Panc1 (cell line): ENCODE data around the gene MAST4.

ENCODE experiments used
- POLR2AphosphoS5 ChIP-seq: IDR thresholded peaks from 2 replicates; pipeline ENCODE4 v1.6.1; 2012; ENCODE audit warnings: mild to moderate bottlenecking, low read depth, low read length, moderate library complexity
- SIN3A ChIP-seq: IDR thresholded peaks from 2 replicates; pipeline ENCODE4 v1.6.1; 2012; ENCODE audit warnings: low read depth, mild to moderate bottlenecking, low read length, moderate library complexity, borderline replicate concordance; ENCODE audit not compliant: insufficient read depth
- TF ChIP-seq, protein P1 (sequence below), 2 experiments: IDR thresholded peaks; 2 replicates each; pipeline ENCODE4 v1.6.1; 2011 to 2012; ENCODE audit warnings: low read depth in 2 of 2, control low read depth in 1 of 2, low read length in 1 of 2, mild to moderate bottlenecking in 1 of 2, moderate library complexity in 1 of 2; ENCODE audit not compliant: insufficient read depth in 1 of 2
- TF ChIP-seq, protein P2 (sequence below): fragments of 450-650 bp; IDR thresholded peaks from 2 replicates; pipeline ENCODE4 v1.5.1; 2017; ENCODE audit warnings: mild to moderate bottlenecking

DNA sequence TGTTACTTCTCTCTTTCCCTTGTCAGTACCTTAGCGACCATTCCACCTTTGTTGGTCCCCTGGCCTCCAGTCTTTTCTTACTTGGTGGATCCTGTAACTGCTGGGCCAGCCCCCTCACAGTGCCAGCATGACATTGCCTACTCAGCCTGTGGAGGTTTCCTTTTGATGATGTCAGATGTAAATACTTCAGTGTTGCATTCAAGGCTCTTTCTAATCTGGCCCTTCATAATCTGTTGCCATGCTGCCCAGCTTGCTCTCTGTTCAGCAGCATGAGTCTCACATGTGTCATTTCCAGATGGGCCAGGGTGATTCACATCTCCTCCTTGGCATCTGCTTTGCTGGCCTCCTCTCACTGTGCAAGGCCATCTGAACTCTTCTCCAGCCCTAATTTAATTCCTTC lies 57.1 kb downstream of the MAST4 start:
- TF ChIP-seq, protein P1, sequence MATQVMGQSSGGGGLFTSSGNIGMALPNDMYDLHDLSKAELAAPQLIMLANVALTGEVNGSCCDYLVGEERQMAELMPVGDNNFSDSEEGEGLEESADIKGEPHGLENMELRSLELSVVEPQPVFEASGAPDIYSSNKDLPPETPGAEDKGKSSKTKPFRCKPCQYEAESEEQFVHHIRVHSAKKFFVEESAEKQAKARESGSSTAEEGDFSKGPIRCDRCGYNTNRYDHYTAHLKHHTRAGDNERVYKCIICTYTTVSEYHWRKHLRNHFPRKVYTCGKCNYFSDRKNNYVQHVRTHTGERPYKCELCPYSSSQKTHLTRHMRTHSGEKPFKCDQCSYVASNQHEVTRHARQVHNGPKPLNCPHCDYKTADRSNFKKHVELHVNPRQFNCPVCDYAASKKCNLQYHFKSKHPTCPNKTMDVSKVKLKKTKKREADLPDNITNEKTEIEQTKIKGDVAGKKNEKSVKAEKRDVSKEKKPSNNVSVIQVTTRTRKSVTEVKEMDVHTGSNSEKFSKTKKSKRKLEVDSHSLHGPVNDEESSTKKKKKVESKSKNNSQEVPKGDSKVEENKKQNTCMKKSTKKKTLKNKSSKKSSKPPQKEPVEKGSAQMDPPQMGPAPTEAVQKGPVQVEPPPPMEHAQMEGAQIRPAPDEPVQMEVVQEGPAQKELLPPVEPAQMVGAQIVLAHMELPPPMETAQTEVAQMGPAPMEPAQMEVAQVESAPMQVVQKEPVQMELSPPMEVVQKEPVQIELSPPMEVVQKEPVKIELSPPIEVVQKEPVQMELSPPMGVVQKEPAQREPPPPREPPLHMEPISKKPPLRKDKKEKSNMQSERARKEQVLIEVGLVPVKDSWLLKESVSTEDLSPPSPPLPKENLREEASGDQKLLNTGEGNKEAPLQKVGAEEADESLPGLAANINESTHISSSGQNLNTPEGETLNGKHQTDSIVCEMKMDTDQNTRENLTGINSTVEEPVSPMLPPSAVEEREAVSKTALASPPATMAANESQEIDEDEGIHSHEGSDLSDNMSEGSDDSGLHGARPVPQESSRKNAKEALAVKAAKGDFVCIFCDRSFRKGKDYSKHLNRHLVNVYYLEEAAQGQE (IDR thresholded peaks at IDR 0.05; ENCODE audit: insufficient read depth in 1 of 2, low read depth in 2 of 2, low read length in 1 of 2), result no peak
- TF ChIP-seq, protein P2, sequence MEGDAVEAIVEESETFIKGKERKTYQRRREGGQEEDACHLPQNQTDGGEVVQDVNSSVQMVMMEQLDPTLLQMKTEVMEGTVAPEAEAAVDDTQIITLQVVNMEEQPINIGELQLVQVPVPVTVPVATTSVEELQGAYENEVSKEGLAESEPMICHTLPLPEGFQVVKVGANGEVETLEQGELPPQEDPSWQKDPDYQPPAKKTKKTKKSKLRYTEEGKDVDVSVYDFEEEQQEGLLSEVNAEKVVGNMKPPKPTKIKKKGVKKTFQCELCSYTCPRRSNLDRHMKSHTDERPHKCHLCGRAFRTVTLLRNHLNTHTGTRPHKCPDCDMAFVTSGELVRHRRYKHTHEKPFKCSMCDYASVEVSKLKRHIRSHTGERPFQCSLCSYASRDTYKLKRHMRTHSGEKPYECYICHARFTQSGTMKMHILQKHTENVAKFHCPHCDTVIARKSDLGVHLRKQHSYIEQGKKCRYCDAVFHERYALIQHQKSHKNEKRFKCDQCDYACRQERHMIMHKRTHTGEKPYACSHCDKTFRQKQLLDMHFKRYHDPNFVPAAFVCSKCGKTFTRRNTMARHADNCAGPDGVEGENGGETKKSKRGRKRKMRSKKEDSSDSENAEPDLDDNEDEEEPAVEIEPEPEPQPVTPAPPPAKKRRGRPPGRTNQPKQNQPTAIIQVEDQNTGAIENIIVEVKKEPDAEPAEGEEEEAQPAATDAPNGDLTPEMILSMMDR, result no peak
- TF ChIP-seq SIN3A, result no peak
- no peak for TF ChIP-seq POLR2AphosphoS5
